Esophagus squamous epithelium (tissue), 5 donors: Measurements from ENCODE around the gene THRA. TPM values are rescaled to one million over a fixed set of nuclear protein-coding genes. Genes with fewer than 3 reads are reported as not detected.
A peak's percentile ranks its signal among the peaks of the same experiment; 100 is the strongest.

ENCODE experiments used
- DNase-seq: peaks from one replicate; lab custom pipeline; 2025; lab: John Stamatoyannopoulos, UW
- H3K27ac ChIP-seq, 4 donors: fragments of 200-600 bp; sonication (generic); one replicate each; pipeline ENCODE4 v1.5.1; 2016 to 2019; ENCODE audit warnings: mild to moderate bottlenecking in 1 of 4
- H3K27me3 ChIP-seq, 4 donors: fragments of 200-600 bp; sonication (generic); 1 replicate in 3 of 4; 2 replicates in 1 of 4; pipeline versions ENCODE4 v1.5.1 to v1.6.0; 2017 to 2021; ENCODE audit warnings: antibody characterized with exemption in 1 of 4
- H3K36me3 ChIP-seq, 3 donors: fragments of 200-600 bp; sonication (generic); one replicate each; pipeline ENCODE4 v1.5.1; 2016 to 2019
- H3K4me1 ChIP-seq, 3 donors: fragments of 200-600 bp; sonication (generic); one replicate each; pipeline ENCODE4 v1.5.1; 2017 to 2019
- H3K4me3 ChIP-seq, 4 donors: fragments of 200-600 bp; sonication (generic); 1 replicate in 3 of 4; 2 replicates in 1 of 4; pipeline ENCODE4 v1.5.1; 2016 to 2019; ENCODE audit warnings: mild to moderate bottlenecking in 2 of 4, moderate library complexity in 1 of 4
- H3K9me3 ChIP-seq, 3 donors: fragments of 200-600 bp; sonication (generic); one replicate each; pipeline ENCODE4 v1.5.1; 2016 to 2019
- POLR2A ChIP-seq, 4 donors: fragments of 450-650 bp; IDR thresholded peaks; one replicate each; pipeline ENCODE4 v1.6.1; 2017; ENCODE audit warnings: antibody characterized with exemption in 4 of 4, mild to moderate bottlenecking in 4 of 4, moderate library complexity in 3 of 4
- WGBS, 2 donors: methylation state at CpG; one replicate each; pipeline ENCODE4 v1.1.5; 2018; 5-methylcytosine and 5-hydroxymethylcytosine counted together
- intact Hi-C: fragments of 100-400 bp; cut with DNase I; formaldehyde crosslinking; loops from one replicate; pipeline ENCODE4 v1.15.0; 2022
- total RNA-seq, 4 donors: library from RNA; depleted of rRNA; stranded (reverse); fragments of >200 nt; gene quantifications; one replicate each; pipeline ENCODE4 v1.1.0, GENCODE V29; 2016
- TF ChIP-seq, protein P1 (sequence below), 6 experiments: fragments of 450-650 bp in 4 of 6; fragments of 200-600 bp in 2 of 6; sonication (generic) in 2 of 6; IDR thresholded peaks; one replicate each; pipeline ENCODE4 v1.5.1; 2016 to 2019; ENCODE audit warnings: antibody characterized with exemption in 6 of 6, mild to moderate bottlenecking in 4 of 6, moderate library complexity in 4 of 6
- donor health status: DM: yes; HTN: yes; CAD: no.

Gene THRA
- total RNA-seq, 4 donors from 2014 or later: 4.2 to 27.1 (median 13.4) TPM

DNA sequence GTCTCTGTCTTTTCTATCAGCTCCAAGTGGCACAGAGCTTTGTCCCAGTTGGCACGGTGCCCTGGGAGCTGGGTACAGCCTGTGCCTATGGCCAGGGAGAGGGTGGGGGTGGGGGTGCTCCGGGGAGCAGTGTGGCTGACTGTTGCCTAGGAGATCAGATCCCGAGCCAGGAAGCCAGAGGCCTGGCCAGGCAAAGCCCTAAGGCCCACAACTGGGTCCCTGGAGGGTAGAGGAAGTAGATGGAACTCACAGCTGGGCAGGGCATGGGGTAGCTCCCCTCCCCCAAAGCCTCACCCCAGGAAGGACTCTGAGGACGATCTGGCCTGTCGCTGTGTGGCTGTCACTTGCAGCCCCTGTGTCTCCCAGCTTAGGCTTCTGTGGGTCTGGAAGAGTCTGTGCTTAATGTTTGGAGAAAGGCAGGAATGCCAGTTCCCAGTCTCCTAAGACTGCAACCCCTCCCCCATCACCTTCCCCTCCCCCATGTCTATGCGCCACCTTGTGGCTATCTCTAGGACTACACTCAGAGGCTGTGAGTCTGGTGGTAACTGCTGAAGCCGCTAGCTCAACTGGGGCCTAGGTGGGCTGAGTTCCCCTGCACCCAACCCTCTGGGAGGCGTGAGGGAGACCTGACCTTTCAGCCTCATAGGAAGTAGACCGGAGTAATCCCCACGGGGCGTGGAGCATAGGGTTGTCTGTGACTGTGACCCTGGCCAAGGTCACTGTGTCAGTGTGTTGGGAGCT is 12.6 kb downstream of the THRA start:
- no peak for DNase-seq

DNA sequence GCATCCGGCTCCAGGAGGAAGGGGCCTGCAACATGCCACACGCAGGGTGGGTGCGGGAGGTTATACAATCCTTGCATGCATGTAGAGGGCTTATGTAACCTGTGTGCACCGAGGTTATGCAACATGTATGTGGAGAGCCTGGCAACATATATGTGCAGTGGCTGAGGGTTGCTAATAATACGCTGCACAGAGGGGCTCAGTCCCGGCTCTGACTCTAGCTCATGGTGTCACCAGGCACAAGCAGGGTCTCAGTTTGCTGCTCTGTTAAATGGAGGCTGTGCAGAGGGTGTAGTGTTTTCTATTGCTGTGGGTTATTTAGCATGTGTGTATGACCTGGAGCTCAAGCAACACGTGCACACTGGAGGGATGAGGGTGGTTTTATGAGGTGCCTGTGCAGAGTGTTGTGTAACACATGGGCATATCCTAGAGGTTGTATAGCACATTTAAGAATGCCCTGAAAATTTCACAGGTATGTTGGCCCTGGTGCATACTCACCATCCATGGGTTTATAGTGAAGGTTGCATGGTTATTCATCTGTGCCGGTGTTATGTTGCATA is 13.3 kb downstream of the THRA start:
- Histone ChIP-seq H3K9me3 (no peaks in the 10 kb centered on the region), H3K36me3 (peaks cover 0 to 58% (median 7%) of the 10 kb centered on the region in 3 donors), H3K27me3 (no peaks in the 10 kb centered on the region), H3K4me3 (peak overlapping the region in 2 of 4 donors; percentile 1 to 40), H3K4me1 (peaks cover 47 to 71% (median 51%) of the 10 kb centered on the region in 3 donors), H3K27ac (peak overlapping the region; percentile 62 to 93 (median 90))
- intact Hi-C loops: no loop called here
- WGBS, 2 donors: 47 to 48% methylated on average over 6 to 8 of the region's 8 CpGs
- no peak for DNase-seq
- TF ChIP-seq, protein P1, sequence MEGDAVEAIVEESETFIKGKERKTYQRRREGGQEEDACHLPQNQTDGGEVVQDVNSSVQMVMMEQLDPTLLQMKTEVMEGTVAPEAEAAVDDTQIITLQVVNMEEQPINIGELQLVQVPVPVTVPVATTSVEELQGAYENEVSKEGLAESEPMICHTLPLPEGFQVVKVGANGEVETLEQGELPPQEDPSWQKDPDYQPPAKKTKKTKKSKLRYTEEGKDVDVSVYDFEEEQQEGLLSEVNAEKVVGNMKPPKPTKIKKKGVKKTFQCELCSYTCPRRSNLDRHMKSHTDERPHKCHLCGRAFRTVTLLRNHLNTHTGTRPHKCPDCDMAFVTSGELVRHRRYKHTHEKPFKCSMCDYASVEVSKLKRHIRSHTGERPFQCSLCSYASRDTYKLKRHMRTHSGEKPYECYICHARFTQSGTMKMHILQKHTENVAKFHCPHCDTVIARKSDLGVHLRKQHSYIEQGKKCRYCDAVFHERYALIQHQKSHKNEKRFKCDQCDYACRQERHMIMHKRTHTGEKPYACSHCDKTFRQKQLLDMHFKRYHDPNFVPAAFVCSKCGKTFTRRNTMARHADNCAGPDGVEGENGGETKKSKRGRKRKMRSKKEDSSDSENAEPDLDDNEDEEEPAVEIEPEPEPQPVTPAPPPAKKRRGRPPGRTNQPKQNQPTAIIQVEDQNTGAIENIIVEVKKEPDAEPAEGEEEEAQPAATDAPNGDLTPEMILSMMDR (IDR thresholded peaks at IDR 0.05): no peak
- no peak for TF ChIP-seq POLR2A (IDR thresholded peaks at IDR 0.05)

More for the DNA sequence above, 12.6 kb downstream of the THRA start:
- TF ChIP-seq POLR2A (IDR thresholded peaks at IDR 0.05): no peak
- TF ChIP-seq, protein P1 (IDR thresholded peaks at IDR 0.05): peak; percentile 85 to 94 (median 88)
- Histone ChIP-seq H3K9me3 (no peaks in the 10 kb centered on the region), H3K27ac (peak overlapping the region; percentile 62 to 93 (median 90)), H3K27me3 (no peaks in the 10 kb centered on the region), H3K4me1 (peaks cover 54 to 77% (median 57%) of the 10 kb centered on the region in 3 donors), H3K36me3 (peaks cover 0 to 53% (median 7%) of the 10 kb centered on the region in 3 donors), H3K4me3 (peak overlapping the region in 2 of 4 donors; percentile 1 to 40)
- intact Hi-C loops: no loop called here
- 15 to 30% methylated on average over 2 to 3 of the region's 11 CpGs for WGBS, 2 donors

DNA sequence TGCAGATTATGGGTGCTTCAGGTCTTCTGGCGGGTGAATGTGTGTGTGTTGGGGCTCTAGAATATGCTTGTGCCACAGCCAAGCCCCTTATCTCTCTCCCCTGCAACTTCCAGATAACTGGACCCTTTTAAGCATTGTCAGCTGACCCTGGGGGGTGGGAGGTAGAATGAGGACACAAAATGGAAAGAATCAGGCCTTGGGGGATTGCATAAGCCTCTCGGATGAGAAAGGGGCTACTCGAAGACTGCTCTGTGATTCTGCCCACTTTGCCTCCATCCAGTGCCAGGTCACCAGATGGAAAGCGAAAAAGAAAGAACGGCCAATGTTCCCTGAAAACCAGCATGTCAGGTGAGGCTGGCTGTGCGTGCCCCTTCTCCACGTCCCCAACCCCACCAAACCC is 13.8 kb downstream of the THRA start:
- H3K36me3 ChIP-seq: peaks cover 0 to 59% (median 7%) of the 10 kb centered on the region in 3 donors
- H3K4me1 ChIP-seq: peaks cover 42 to 65% (median 45%) of the 10 kb centered on the region in 3 donors
- H3K27ac ChIP-seq: peak overlapping the region in 3 of 4 donors; percentile 51 to 89 (median 60)
- no peaks in the 10 kb centered on the region for H3K27me3 ChIP-seq
- TF ChIP-seq, protein P1 (IDR thresholded peaks at IDR 0.05): no peak
- no peak for TF ChIP-seq POLR2A (IDR thresholded peaks at IDR 0.05)
- H3K4me3 ChIP-seq: no peak overlapping the region
- no peaks in the 10 kb centered on the region for H3K9me3 ChIP-seq
- intact Hi-C loops: no loop called here
- no peak for DNase-seq
- 89 to 90% methylated on average over 7 of the region's 7 CpGs for WGBS, 2 donors

DNA sequence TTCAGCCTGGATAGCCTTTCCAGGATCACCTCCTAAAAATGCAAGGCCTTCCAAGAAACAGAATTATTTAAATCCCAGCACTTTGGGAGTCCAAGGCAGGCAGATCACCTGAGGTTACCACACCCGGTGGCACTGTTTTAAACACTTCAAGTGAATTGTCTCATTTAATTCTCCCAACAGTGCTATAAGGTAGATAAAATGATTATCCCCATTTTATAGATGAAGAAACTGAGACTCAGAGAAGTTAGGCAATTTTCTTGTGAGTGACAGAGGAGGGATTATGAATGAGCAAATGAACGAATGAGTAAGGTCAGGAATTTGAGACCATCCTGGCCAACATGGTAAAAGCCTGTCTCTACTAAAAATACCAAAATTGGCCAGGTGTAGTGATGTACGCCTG is 16.8 kb downstream of the THRA start:
- Histone ChIP-seq H3K9me3 (no peaks in the 10 kb centered on the region), H3K27me3 (no peaks in the 10 kb centered on the region), H3K27ac (no peak overlapping the region), H3K4me3 (no peak overlapping the region), H3K4me1 (peaks cover 17 to 42% (median 22%) of the 10 kb centered on the region in 3 donors), H3K36me3 (peaks cover under 1 to 71% (median 15%) of the 10 kb centered on the region in 3 donors)
- DNase-seq: no peak
- no peak for TF ChIP-seq POLR2A (IDR thresholded peaks at IDR 0.05)
- TF ChIP-seq, protein P1 (IDR thresholded peaks at IDR 0.05): no peak
- 77 to 84% methylated on average over 3 of the region's 3 CpGs for WGBS, 2 donors
- intact Hi-C loops: no loop called here

DNA sequence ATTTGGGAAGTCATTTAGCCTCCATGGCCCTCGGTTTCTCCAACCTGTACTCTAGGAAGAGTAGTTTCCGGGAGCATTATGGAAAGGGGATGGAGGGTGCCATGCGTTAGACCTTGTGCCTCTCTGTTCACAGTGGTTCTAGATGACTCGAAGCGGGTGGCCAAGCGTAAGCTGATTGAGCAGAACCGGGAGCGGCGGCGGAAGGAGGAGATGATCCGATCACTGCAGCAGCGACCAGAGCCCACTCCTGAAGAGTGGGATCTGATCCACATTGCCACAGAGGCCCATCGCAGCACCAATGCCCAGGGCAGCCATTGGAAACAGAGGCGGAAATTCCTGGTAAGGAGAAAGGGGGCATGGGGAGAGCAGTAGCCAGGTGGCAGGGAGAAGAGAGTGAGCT is 21.7 kb downstream of the THRA start:
- H3K4me1 ChIP-seq: peaks cover 0 to 17% (median 8%) of the 10 kb centered on the region in 3 donors
- intact Hi-C loops: loop anchor here (10.0 kb wide), 1 partner anchor 70 kb away; the partner anchor contains the start of gene CSF3
- H3K36me3 ChIP-seq: peaks cover 8 to 79% (median 47%) of the 10 kb centered on the region in 3 donors
- H3K9me3 ChIP-seq: no peaks in the 10 kb centered on the region
- no peak overlapping the region for H3K27ac ChIP-seq
- TF ChIP-seq, protein P1 (IDR thresholded peaks at IDR 0.05): no peak
- no peak for TF ChIP-seq POLR2A (IDR thresholded peaks at IDR 0.05)
- WGBS, 2 donors: 92 to 96% methylated on average over 13 to 14 of the region's 14 CpGs
- no peak overlapping the region for H3K4me3 ChIP-seq
- no peaks in the 10 kb centered on the region for H3K27me3 ChIP-seq
- no peak for DNase-seq
